Testis (tissue), 3 donors: ENCODE measurements around the gene CSTF3. TPM values are rescaled to one million over a fixed set of nuclear protein-coding genes. Genes with fewer than 3 reads are reported as not detected.

ENCODE experiments used
- DNase-seq: peaks from one replicate; pipeline ENCODE4 v3.0.0-alpha.2; 2019
- H3K27ac ChIP-seq, 2 donors: fragments of 200-600 bp; sonication (generic); one replicate each; pipeline ENCODE4 v1.5.1; 2019
- H3K27me3 ChIP-seq: fragments of 200-600 bp; sonication (generic); one replicate; pipeline ENCODE4 v1.5.1; 2019
- H3K36me3 ChIP-seq: fragments of 200-600 bp; sonication (generic); one replicate; pipeline ENCODE4 v1.5.1; 2017; ENCODE audit warnings: low read depth; ENCODE audit errors: missing control alignments
- H3K4me1 ChIP-seq: fragments of 200-600 bp; sonication (generic); one replicate; pipeline ENCODE4 v1.5.1; 2019
- H3K4me3 ChIP-seq, 2 donors: fragments of 200-600 bp; sonication (generic); one replicate each; pipeline ENCODE4 v1.5.1; 2017 to 2019
- H3K9me3 ChIP-seq: fragments of 200-600 bp; sonication (generic); one replicate; pipeline ENCODE4 v1.5.1; 2017
- CTCF ChIP-seq, 3 experiments: fragments of 450-650 bp in 2 of 3; fragments of 200-600 bp in 1 of 3; sonication (generic) in 1 of 3; IDR thresholded peaks; one replicate each; pipeline ENCODE4 v1.5.1; 2016 to 2019; ENCODE audit warnings: antibody characterized with exemption in 3 of 3, mild to moderate bottlenecking in 2 of 3, moderate library complexity in 1 of 3
- POLR2A ChIP-seq: fragments of 450-650 bp; IDR thresholded peaks from one replicate; pipeline ENCODE4 v1.6.1; 2017; ENCODE audit warnings: antibody characterized with exemption, mild to moderate bottlenecking, moderate library complexity
- WGBS, 2 donors: methylation state at CpG; one replicate each; pipeline ENCODE4 v1.1.5; 2018; 5-methylcytosine and 5-hydroxymethylcytosine counted together
- intact Hi-C: fragments of 100-400 bp; cut with DNase I; formaldehyde crosslinking; loops from one replicate; pipeline ENCODE4 v1.15.1; 2023; ENCODE audit warnings: low total_unique reads
- polyA plus RNA-seq: library from polyadenylated mRNA; stranded (reverse); fragments of 350-450 nt; fragmentation: Illumina TruSeq; extraction: RNeasy Lipid Tissue Mini Kit (QIAGEN cat#74804); gene quantifications from one replicate; pipeline ENCODE4 v1.2.3, GENCODE V29; 2014; ENCODE audit warnings: low read depth, low replicate concordance; ENCODE audit not compliant: insufficient read depth
- total RNA-seq, 2 donors: library from RNA; depleted of rRNA; stranded (reverse); fragments of >200 nt; gene quantifications; one replicate each; pipeline ENCODE4 v1.2.3, GENCODE V29; 2016

The CSTF3 gene
- total and polyA plus RNA-seq, 3 donors from 2014 or later = 31.0 to 46.6 (median 46.4) TPM

GRCh38 chr11:33110083-33110482 is 51.2 kb downstream of the CSTF3 start:
- Histone ChIP-seq H3K4me1 (no peaks in the 10 kb centered on the region), H3K36me3 (no peaks in the 10 kb centered on the region), H3K27me3 (no peaks in the 10 kb centered on the region), H3K27ac (no peak overlapping the region), H3K9me3 (no peaks in the 10 kb centered on the region), H3K4me3 (no peak overlapping the region)
- intact Hi-C loops = no loop called here
- DNase-seq = no peak
- WGBS, 2 donors = 46 to 58% methylated on average over 1 of the region's 1 CpG
- TF ChIP-seq POLR2A (no peak), CTCF (IDR thresholded peaks at IDR 0.05) (no peak)

- H3K27ac ChIP-seq = no peak overlapping the region
- H3K27me3 ChIP-seq = no peaks in the 10 kb centered on the region
- no peaks in the 10 kb centered on the region for H3K4me1 ChIP-seq
- TF ChIP-seq CTCF (IDR thresholded peaks at IDR 0.05) (no peak), POLR2A (no peak)
- no peaks in the 10 kb centered on the region for H3K36me3 ChIP-seq
- H3K9me3 ChIP-seq = no peaks in the 10 kb centered on the region
- intact Hi-C loops = no loop called here
- no peak for DNase-seq
- H3K4me3 ChIP-seq = no peak overlapping the region
These were observed 51.9 kb downstream of the CSTF3 start for GRCh38 chr11:33109294-33109895.

- H3K36me3 ChIP-seq = no peaks in the 10 kb centered on the region
These were observed 57.4 kb downstream of the CSTF3 start for GRCh38 chr11:33103836-33104235.

GRCh38 chr11:33094157-33094556 is 67.1 kb downstream of the CSTF3 start:
- intact Hi-C loops = no loop called here
- no peaks in the 10 kb centered on the region for H3K27me3 ChIP-seq
- TF ChIP-seq CTCF (IDR thresholded peaks at IDR 0.05) = no peak
- TF ChIP-seq POLR2A = no peak
- H3K9me3 ChIP-seq = no peaks in the 10 kb centered on the region
- no peaks in the 10 kb centered on the region for H3K36me3 ChIP-seq
- WGBS, 2 donors = 31 to 54% methylated on average over 1 of the region's 1 CpG
- no peak overlapping the region for H3K4me3 ChIP-seq
- no peak overlapping the region for H3K27ac ChIP-seq
- no peaks in the 10 kb centered on the region for H3K4me1 ChIP-seq
- DNase-seq = no peak

More at GRCh38 chr11:33103836-33104235, 57.4 kb downstream of the CSTF3 start:
- no peak overlapping the region for H3K4me3 ChIP-seq
- intact Hi-C loops = no loop called here
- H3K27ac ChIP-seq = no peak overlapping the region
- H3K4me1 ChIP-seq = no peaks in the 10 kb centered on the region
- DNase-seq = no peak
- no peak for TF ChIP-seq CTCF (IDR thresholded peaks at IDR 0.05)
- no peak for TF ChIP-seq POLR2A
- H3K9me3 ChIP-seq = no peaks in the 10 kb centered on the region
- H3K27me3 ChIP-seq = no peaks in the 10 kb centered on the region

- Histone ChIP-seq H3K27ac (no peak overlapping the region), H3K27me3 (no peaks in the 10 kb centered on the region), H3K36me3 (no peaks in the 10 kb centered on the region), H3K4me3 (no peak overlapping the region), H3K4me1 (no peaks in the 10 kb centered on the region), H3K9me3 (no peaks in the 10 kb centered on the region)
- DNase-seq = no peak
- no peak for TF ChIP-seq POLR2A
- no peak for TF ChIP-seq CTCF (IDR thresholded peaks at IDR 0.05)
- intact Hi-C loops = no loop called here
These were observed 71.5 kb downstream of the CSTF3 start for GRCh38 chr11:33089776-33090175.
